ENCODE results near the gene U2AF1L4.

Gene U2AF1L4

GRCh38 chr19:35723671-35724070 is 21.5 kb downstream of the U2AF1L4 start:
- DNase-seq: no peak

GRCh38 chr19:35722897-35723296 is 22.3 kb downstream of the U2AF1L4 start:
- no peak for DNase-seq

GRCh38 chr19:35722461-35722860 is 22.8 kb downstream of the U2AF1L4 start:
- DNase-seq: no peak

- DNase-seq: no peak
Observed at GRCh38 chr19:35721374-35721773, 23.8 kb downstream of the U2AF1L4 start.

GRCh38 chr19:35720648-35721047 is 24.6 kb downstream of the U2AF1L4 start:
- DNase-seq: no peak

- no peak for DNase-seq
Observed at GRCh38 chr19:35720163-35720524, 25.1 kb downstream of the U2AF1L4 start.

GRCh38 chr19:35719402-35720162 is 25.6 kb downstream of the U2AF1L4 start:
- no peak for DNase-seq

GRCh38 chr19:35718345-35719041 is 26.7 kb downstream of the U2AF1L4 start:
- no peak for DNase-seq

- DNase-seq: no peak
Observed at GRCh38 chr19:35717665-35718344, 27.4 kb downstream of the U2AF1L4 start, which contains the start of gene KMT2B. TSS of gene KMT2B (plus strand) at chr19:35718003. CDS start at chr19:35718019, 16 bp downstream.

GRCh38 chr19:35716801-35717664 is 28.2 kb downstream of the U2AF1L4 start:
- DNase-seq: peak; percentile 94

GRCh38 chr19:35715981-35716800 is 29.0 kb downstream of the U2AF1L4 start:
- DNase-seq: no peak

GRCh38 chr19:35715355-35715809 is 29.8 kb downstream of the U2AF1L4 start:
- no peak for DNase-seq

- DNase-seq: no peak
Observed at GRCh38 chr19:35714601-35715354, 30.4 kb downstream of the U2AF1L4 start.

- no peak for DNase-seq
Observed at GRCh38 chr19:35713904-35714495, 31.2 kb downstream of the U2AF1L4 start.

- DNase-seq: no peak
Observed at GRCh38 chr19:35713506-35713850, 31.7 kb downstream of the U2AF1L4 start.

- no peak for DNase-seq
Observed at GRCh38 chr19:35712567-35713505, 32.4 kb downstream of the U2AF1L4 start.

GRCh38 chr19:35710784-35711723 is 34.2 kb downstream of the U2AF1L4 start:
- DNase-seq: no peak

GRCh38 chr19:35708391-35708790 is 36.8 kb downstream of the U2AF1L4 start:
- no peak for DNase-seq

Measured in NCI-H1436 (cell line).